AG09319 (cell line): ENCODE measurements around the gene ZNF212.

Source experiments
- DNase-seq: peaks from one replicate; pipeline ENCODE4 v3.0.0-alpha.2; 2010; ENCODE audit warnings: low read depth; ENCODE audit errors: extremely low read depth
- CTCF ChIP-seq: IDR thresholded peaks from 2 replicates; pipeline ENCODE4 v1.5.1; 2011; ENCODE audit warnings: low read depth, mild to moderate bottlenecking, inconsistent platforms, low read length, moderate library complexity

ZNF212 gene

GRCh38 chr7:149277871-149278270 lies 38.4 kb downstream of the ZNF212 start:
- TF ChIP-seq CTCF: no peak
- DNase-seq: no peak

- TF ChIP-seq CTCF: no peak
- no peak for DNase-seq
Observed at GRCh38 chr7:149278396-149278795, 38.9 kb downstream of the ZNF212 start.

- TF ChIP-seq CTCF: no peak
- no peak for DNase-seq
Observed at GRCh38 chr7:149279111-149279743, 39.8 kb downstream of the ZNF212 start.

GRCh38 chr7:149280151-149280550 lies 40.7 kb downstream of the ZNF212 start:
- DNase-seq: no peak
- TF ChIP-seq CTCF: no peak

GRCh38 chr7:149280661-149281507 lies 41.4 kb downstream of the ZNF212 start:
- TF ChIP-seq CTCF: no peak
- no peak for DNase-seq

GRCh38 chr7:149281508-149282330 lies 42.3 kb downstream of the ZNF212 start:
- no peak for TF ChIP-seq CTCF

GRCh38 chr7:149282331-149282655 lies 42.8 kb downstream of the ZNF212 start:
- no peak for DNase-seq
- no peak for TF ChIP-seq CTCF

More at GRCh38 chr7:149281508-149282330, 42.3 kb downstream of the ZNF212 start:
- no peak for DNase-seq
